H1 (cell line): ENCODE measurements around the gene ZNF683. TPM values are rescaled to one million over a fixed set of nuclear protein-coding genes. Genes with fewer than 3 reads are reported as not detected.

Experiments used
- CTCF ChIA-PET: fragments of 300-600 bp; sonication (Branson Sonifier 250); formaldehyde crosslinking; loops from one replicate; lab custom pipeline; 2021; ENCODE audit not compliant: partially characterized antibody; lab: Charles Lee
- POLR2A ChIA-PET: fragments of 300-600 bp; sonication (Branson Sonifier 250); formaldehyde crosslinking; loops from one replicate; lab custom pipeline; 2021; ENCODE audit warnings: inconsistent platforms; ENCODE audit not compliant: partially characterized antibody; lab: Charles Lee
- DNase-seq, 2 experiments: peaks; one replicate each; pipeline versions ENCODE4 v3.0.0 to v3.0.0-alpha.2; 2010 to 2022; ENCODE audit warnings: low spot score in 2 of 2, low read depth in 1 of 2, mixed read lengths in 1 of 2
- FAIRE-seq: peaks from 2 replicates; lab custom pipeline; 2011; peaks lifted over from hg19 to GRCh38; lab: Jason Lieb, UNC
- H2AFZ ChIP-seq: 2 replicates; pipeline ENCODE4 v1.8.1; 2012; ENCODE audit warnings: low read length, inconsistent platforms
- H2AK5ac ChIP-seq: 2 replicates; pipeline ENCODE4 v1.6.1; 2013; ENCODE audit warnings: low read depth, low read length
- H2BK120ac ChIP-seq: replicated peaks from 2 replicates; pipeline ENCODE3; 2013; ENCODE audit warnings: low read depth, low read length, inconsistent platforms
- H2BK12ac ChIP-seq: 2 replicates; pipeline ENCODE4 v1.6.1; 2013; ENCODE audit warnings: low read depth, low read length
- H2BK15ac ChIP-seq: 2 replicates; pipeline ENCODE4 v1.6.1; 2013; ENCODE audit warnings: low read length
- H2BK20ac ChIP-seq: 2 replicates; pipeline ENCODE4 v1.6.1; 2013; ENCODE audit warnings: low read length
- H2BK5ac ChIP-seq: 2 replicates; pipeline ENCODE4 v1.6.1; 2013; ENCODE audit warnings: low read depth, low read length
- H3K14ac ChIP-seq: 2 replicates; pipeline ENCODE4 v1.6.1; 2013; ENCODE audit warnings: inconsistent platforms; ENCODE audit not compliant: insufficient read length
- H3K18ac ChIP-seq: 2 replicates; pipeline ENCODE4 v1.6.1; 2013; ENCODE audit warnings: low read length; ENCODE audit errors: extremely low read depth
- H3K23ac ChIP-seq: 2 replicates; pipeline ENCODE4 v1.6.1; 2013; ENCODE audit warnings: inconsistent platforms; ENCODE audit not compliant: insufficient read length
- H3K23me2 ChIP-seq: 2 replicates; pipeline ENCODE4 v1.6.1; 2013; ENCODE audit warnings: low read depth, low read length
- H3K27ac ChIP-seq: 2 replicates; pipeline ENCODE4 v1.6.1; 2011; ENCODE audit warnings: low read depth, low read length, inconsistent platforms
- H3K27me3 ChIP-seq, 4 experiments: replicated peaks in 1 of 4; 1 replicate in 1 of 4; 2 replicates in 3 of 4; pipeline versions ENCODE4 v1.6.1 to v1.8.1; 2011 to 2013; ENCODE audit warnings: low read length in 3 of 4, mild to moderate bottlenecking in 3 of 4, inconsistent platforms in 2 of 4, mixed read lengths in 2 of 4, moderate library complexity in 1 of 4; ENCODE audit not compliant: control insufficient read depth in 3 of 4, insufficient read depth in 3 of 4; ENCODE audit errors: extremely low read depth in 1 of 4
- H3K36me3 ChIP-seq, 4 experiments: 2 replicates each; pipeline versions ENCODE4 v1.6.1 to v1.8.1; 2011 to 2013; ENCODE audit warnings: mild to moderate bottlenecking in 4 of 4, low read length in 3 of 4, moderate library complexity in 2 of 4, control low read depth in 1 of 4, inconsistent platforms in 1 of 4; ENCODE audit not compliant: insufficient read depth in 4 of 4, control insufficient read depth in 2 of 4
- H3K4ac ChIP-seq: replicated peaks from 2 replicates; pipeline ENCODE3; 2013; ENCODE audit warnings: low read length, low read depth, mixed read lengths, inconsistent platforms; ENCODE audit not compliant: insufficient read length
- H3K4me1 ChIP-seq, 4 experiments: replicated peaks in 1 of 4; 1 replicate in 1 of 4; 2 replicates in 3 of 4; pipeline versions ENCODE4 v1.6.1 to v1.8.1; 2011 to 2013; ENCODE audit warnings: low read length in 3 of 4, inconsistent platforms in 2 of 4, mixed read lengths in 1 of 4; ENCODE audit not compliant: insufficient read depth in 4 of 4, control insufficient read depth in 3 of 4
- H3K4me2 ChIP-seq, 2 experiments: 2 replicates each; pipeline versions ENCODE4 v1.6.1 to v1.8.1; 2011 to 2013; ENCODE audit warnings: low read depth in 2 of 2, low read length in 2 of 2, control low read depth in 1 of 2, inconsistent platforms in 1 of 2, mild to moderate bottlenecking in 1 of 2; ENCODE audit not compliant: insufficient read depth in 1 of 2
- H3K4me3 ChIP-seq, 4 experiments: fragments of 200-600, 300-600 bp in 1 of 4; sonication (generic), shearing (Covaris generic), sonication (Bioruptor Twin) in 1 of 4; 2 replicates each; pipeline versions ENCODE4 v1.5.1 to v1.8.1; 2011 to 2016; ENCODE audit warnings: low read length in 4 of 4, low read depth in 3 of 4, control low read depth in 2 of 4, inconsistent platforms in 2 of 4, mild to moderate bottlenecking in 2 of 4, mixed read lengths in 1 of 4, moderate library complexity in 1 of 4; ENCODE audit not compliant: insufficient read depth in 2 of 4; ENCODE audit errors: extremely low read depth in 1 of 4
- H3K56ac ChIP-seq: replicated peaks from 2 replicates; pipeline ENCODE3; 2013; ENCODE audit warnings: low read depth, mild to moderate bottlenecking, mixed read lengths, low read length, inconsistent platforms; ENCODE audit not compliant: insufficient read length
- H3K79me1 ChIP-seq: 2 replicates; pipeline ENCODE4 v1.6.1; 2013; ENCODE audit warnings: low read depth, low read length, control low read depth
- H3K79me2 ChIP-seq, 2 experiments: 2 replicates each; pipeline versions ENCODE4 v1.6.1 to v1.8.1; 2012 to 2013; ENCODE audit warnings: low read length in 2 of 2, mild to moderate bottlenecking in 2 of 2, inconsistent platforms in 1 of 2; ENCODE audit not compliant: insufficient read depth in 2 of 2, control insufficient read depth in 1 of 2
- H3K9ac ChIP-seq, 4 experiments: replicated peaks in 1 of 4; 1 replicate in 1 of 4; 2 replicates in 3 of 4; pipeline versions ENCODE4 v1.6.1 to v1.8.1; 2011 to 2013; ENCODE audit warnings: low read depth in 3 of 4, low read length in 3 of 4, control low read depth in 2 of 4, mild to moderate bottlenecking in 2 of 4, moderate library complexity in 2 of 4, inconsistent platforms in 1 of 4; ENCODE audit errors: extremely low read depth in 1 of 4
- H3K9me3 ChIP-seq, 2 experiments: 2 replicates each; pipeline versions ENCODE4 v1.6.1 to v1.8.1; 2012 to 2013; ENCODE audit warnings: mild to moderate bottlenecking in 2 of 2, moderate library complexity in 2 of 2, control low read depth in 1 of 2, inconsistent platforms in 1 of 2, low read depth in 1 of 2, low read length in 1 of 2, mixed read lengths in 1 of 2; ENCODE audit not compliant: insufficient read depth in 2 of 2
- H4K20me1 ChIP-seq, 2 experiments: replicated peaks in 1 of 2; 2 replicates each; pipeline versions ENCODE3 to v1.8.1; 2011 to 2013; ENCODE audit warnings: inconsistent platforms in 2 of 2, low read length in 2 of 2, mild to moderate bottlenecking in 1 of 2; ENCODE audit not compliant: insufficient read depth in 2 of 2, control insufficient read depth in 1 of 2
- H4K5ac ChIP-seq: 2 replicates; pipeline ENCODE4 v1.6.1; 2013; ENCODE audit warnings: low read length, low read depth, mixed read lengths, inconsistent platforms; ENCODE audit not compliant: insufficient read length
- H4K8ac ChIP-seq: 2 replicates; pipeline ENCODE4 v1.8.0; 2013; ENCODE audit warnings: mild to moderate bottlenecking, moderate library complexity, low read length, inconsistent platforms; ENCODE audit not compliant: insufficient read depth; ENCODE audit errors: extremely low read depth
- H4K91ac ChIP-seq: replicated peaks from 2 replicates; pipeline ENCODE3; 2013; ENCODE audit warnings: low read length, mixed read lengths, inconsistent platforms; ENCODE audit not compliant: insufficient read length
- CTBP2 ChIP-seq: IDR thresholded peaks from 2 replicates; pipeline ENCODE4 v1.7.0; 2011; ENCODE audit warnings: borderline replicate concordance, mild to moderate bottlenecking, moderate library complexity, mixed read lengths, low read length; ENCODE audit not compliant: insufficient read depth, insufficient read length
- EZH2 ChIP-seq: fragments of 200-600 bp; sonication (generic); IDR thresholded peaks from 2 replicates; pipeline ENCODE4 v1.7.1; 2012; ENCODE audit warnings: low read depth, mild to moderate bottlenecking, moderate library complexity, low read length, inconsistent platforms; ENCODE audit not compliant: severe bottlenecking
- FOSL1 ChIP-seq: IDR thresholded peaks from 2 replicates; pipeline ENCODE4 v1.6.1; 2011; ENCODE audit warnings: mild to moderate bottlenecking, low read depth, low read length, moderate library complexity; ENCODE audit not compliant: insufficient read depth
- JUN ChIP-seq: IDR thresholded peaks from 2 replicates; pipeline ENCODE4 v1.6.1; 2011; ENCODE audit warnings: low read depth, mild to moderate bottlenecking, improper control_type of control experiment, low read length
- WGBS, 2 experiments: shearing (Covaris generic) in 1 of 2; methylation state at CpG; one replicate each; pipeline versions ENCODE4 v1.1.6 to v1.1.7; 2013 to 2015; ENCODE audit warnings: low lambda C conversion rate in 2 of 2, mixed read lengths in 2 of 2, inconsistent platforms in 1 of 2, low coverage in 1 of 2, missing lambda C conversion rate in 1 of 2; ENCODE audit not compliant: insufficient replicate concordance in 2 of 2, insufficient coverage in 1 of 2, insufficient read length in 1 of 2; ENCODE audit errors: extremely low coverage in 1 of 2, missing lambda C conversion rate in 1 of 2; 5-methylcytosine and 5-hydroxymethylcytosine counted together
- polyA plus RNA-seq, 7 experiments: library from polyadenylated mRNA; depleted of rRNA in 3 of 7; stranded (reverse) in 5 of 7; unstranded in 2 of 7; fragments of >200 nt in 5 of 7; fragments of 200-250 nt in 2 of 7; gene quantifications; 1 replicate in 5 of 7; 2 replicates in 1 of 7; 4 replicates in 1 of 7; pipeline versions ENCODE4 v1.2.1 to v1.2.3, GENCODE V29; 2011 to 2013; ENCODE audit warnings: missing spikeins in 2 of 7, mixed read lengths in 2 of 7
- total RNA-seq: library from RNA; stranded (reverse); fragmentation: NEBNext Ultra II Directional; extraction: Animal tissue kit (Norgen Biotek cat#: 25700); gene quantifications from 2 replicates; pipeline ENCODE4 v1.2.1, GENCODE V29; 2021
- TF ChIP-seq, protein P1 (sequence below): IDR thresholded peaks from 2 replicates; pipeline ENCODE4 v1.6.1; 2012; ENCODE audit warnings: inconsistent platforms

The ZNF683 gene
- total and polyA plus RNA-seq, 2 of the 8 experiments (the other 6 are each of a cell fraction or from before 2014, with no cell fraction given) = not detected

DNA sequence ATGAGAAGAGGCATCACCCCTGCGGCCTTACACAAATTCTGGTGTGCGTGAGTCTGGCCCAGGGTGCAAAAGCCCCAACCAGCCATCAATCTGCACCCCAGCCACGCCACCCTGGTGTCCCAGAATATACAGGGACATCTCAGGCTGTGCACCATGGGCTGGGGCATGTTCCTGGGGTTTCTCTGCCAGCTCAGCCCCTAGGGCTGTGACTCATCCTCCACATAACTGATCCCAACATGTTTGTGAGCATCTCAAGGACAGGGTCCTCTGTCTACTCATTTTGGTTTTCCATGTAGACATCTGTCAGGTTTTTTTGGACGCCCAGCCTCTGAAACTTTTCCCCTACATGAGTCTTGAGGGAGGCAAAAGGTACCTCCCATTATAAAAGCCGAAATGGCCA lies 511 bp downstream of the ZNF683 start:
- no peak overlapping the region for H3K56ac ChIP-seq
- no peak overlapping the region for H3K4ac ChIP-seq
- H3K27me3 ChIP-seq = no peaks in the 10 kb centered on the region
- TF ChIP-seq CTBP2 (no peak), EZH2 (no peak), JUN (no peak), FOSL1 (no peak)
- TF ChIP-seq, protein P1, sequence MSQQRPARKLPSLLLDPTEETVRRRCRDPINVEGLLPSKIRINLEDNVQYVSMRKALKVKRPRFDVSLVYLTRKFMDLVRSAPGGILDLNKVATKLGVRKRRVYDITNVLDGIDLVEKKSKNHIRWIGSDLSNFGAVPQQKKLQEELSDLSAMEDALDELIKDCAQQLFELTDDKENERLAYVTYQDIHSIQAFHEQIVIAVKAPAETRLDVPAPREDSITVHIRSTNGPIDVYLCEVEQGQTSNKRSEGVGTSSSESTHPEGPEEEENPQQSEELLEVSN = no peak
- DNase-seq (no peak), FAIRE-seq (no peak)
- H3K79me2 ChIP-seq = no peaks in the 10 kb centered on the region
- H3K27ac ChIP-seq = no peak overlapping the region
- H4K20me1 ChIP-seq = no peaks in the 10 kb centered on the region
- no peak overlapping the region for H2BK20ac ChIP-seq
- no peak overlapping the region for H3K14ac ChIP-seq
- H3K23ac ChIP-seq = no peak overlapping the region
- no peak overlapping the region for H4K5ac ChIP-seq
- no peak overlapping the region for H3K18ac ChIP-seq
- H2BK120ac ChIP-seq = no peak overlapping the region
- H2AK5ac ChIP-seq = no peak overlapping the region
- ChIA-PET POLR2A (interaction anchor here (1.0 kb wide), 1 partner anchor 45 kb away, joined by 3 read pairs; no protein-coding TSS in a partner anchor), CTCF (interaction anchor here (0.8 to 4.0 kb wide), 5 partner anchors 10 to 168 kb away, joined by 3 to 24 read pairs (median 9); no protein-coding TSS in a partner anchor)
- H3K9ac ChIP-seq = no peak overlapping the region
- no peak overlapping the region for H2AFZ ChIP-seq
- H2BK15ac ChIP-seq = no peak overlapping the region
- no peaks in the 10 kb centered on the region for H3K9me3 ChIP-seq
- H3K4me1 ChIP-seq = peaks cover 0 to 2% (median 0%) of the 10 kb centered on the region in 4 experiments; a peak in 3 of 7 replicates
- H2BK12ac ChIP-seq = no peak overlapping the region
- no peak overlapping the region for H3K4me2 ChIP-seq
- no peaks in the 10 kb centered on the region for H3K23me2 ChIP-seq
- H3K4me3 ChIP-seq = no peak overlapping the region
- WGBS, 2 experiments = 93% methylated on average over 4 of the region's 5 CpGs; no CpG with 5 or more reads in 1 of the 2 experiments
- no peak overlapping the region for H4K91ac ChIP-seq
- no peaks in the 10 kb centered on the region for H3K36me3 ChIP-seq
- no peaks in the 10 kb centered on the region for H3K79me1 ChIP-seq
- no peak overlapping the region for H2BK5ac ChIP-seq
- no peak overlapping the region for H4K8ac ChIP-seq
